HFFc6 (cell line): ENCODE measurements around the gene PSENEN. TPM values are rescaled to one million over a fixed set of nuclear protein-coding genes. Genes with fewer than 3 reads are reported as not detected.
A peak's percentile ranks its signal among the peaks of the same experiment; 100 is the strongest.

Experiments used
- DNase-seq: peaks from one replicate; pipeline ENCODE4 v3.0.0-alpha.2; 2018
- H3K27ac Mint-ChIP-seq: 2 replicates; pipeline ENCODE4 v1.8.0; 2020; ENCODE audit warnings: mild to moderate bottlenecking, mixed read lengths
- H3K27me3 Mint-ChIP-seq: 2 replicates; pipeline ENCODE4 v1.8.0; 2021; ENCODE audit warnings: mild to moderate bottlenecking, moderate library complexity, mixed read lengths; ENCODE audit not compliant: insufficient read depth
- H3K36me3 Mint-ChIP-seq: 2 replicates; pipeline ENCODE4 v1.8.0; 2021; ENCODE audit warnings: low read depth, mixed read lengths
- H3K4me1 Mint-ChIP-seq: 2 replicates; pipeline ENCODE4 v1.8.0; 2020; ENCODE audit warnings: low read depth, mixed read lengths
- H3K4me3 Mint-ChIP-seq: 2 replicates; pipeline ENCODE4 v1.8.0; 2020; ENCODE audit warnings: mild to moderate bottlenecking, moderate library complexity, mixed read lengths
- H3K9me3 Mint-ChIP-seq: 2 replicates; pipeline ENCODE4 v1.8.0; 2020; ENCODE audit warnings: mild to moderate bottlenecking, mixed read lengths
- total RNA-seq, 6 experiments: library from RNA; stranded (reverse); fragmentation: NEBNext Ultra II Directional; extraction: Animal tissue kit (Norgen Biotek cat#: 25700); gene quantifications; 2 replicates in 1 of 6; 3 replicates in 5 of 6; pipeline ENCODE4 v1.2.3, GENCODE V29; 2021
- TF ChIP-seq, protein P1 (sequence below): fragments of 200-600 bp; sonication (generic); IDR thresholded peaks from 2 replicates; pipeline ENCODE4 v1.5.0; 2021; ENCODE audit warnings: antibody characterized with exemption, mild to moderate bottlenecking

Gene PSENEN
- total RNA-seq, 6 experiments from 2014 or later: 68.2 to 86.6 (median 74.9) TPM

DNA sequence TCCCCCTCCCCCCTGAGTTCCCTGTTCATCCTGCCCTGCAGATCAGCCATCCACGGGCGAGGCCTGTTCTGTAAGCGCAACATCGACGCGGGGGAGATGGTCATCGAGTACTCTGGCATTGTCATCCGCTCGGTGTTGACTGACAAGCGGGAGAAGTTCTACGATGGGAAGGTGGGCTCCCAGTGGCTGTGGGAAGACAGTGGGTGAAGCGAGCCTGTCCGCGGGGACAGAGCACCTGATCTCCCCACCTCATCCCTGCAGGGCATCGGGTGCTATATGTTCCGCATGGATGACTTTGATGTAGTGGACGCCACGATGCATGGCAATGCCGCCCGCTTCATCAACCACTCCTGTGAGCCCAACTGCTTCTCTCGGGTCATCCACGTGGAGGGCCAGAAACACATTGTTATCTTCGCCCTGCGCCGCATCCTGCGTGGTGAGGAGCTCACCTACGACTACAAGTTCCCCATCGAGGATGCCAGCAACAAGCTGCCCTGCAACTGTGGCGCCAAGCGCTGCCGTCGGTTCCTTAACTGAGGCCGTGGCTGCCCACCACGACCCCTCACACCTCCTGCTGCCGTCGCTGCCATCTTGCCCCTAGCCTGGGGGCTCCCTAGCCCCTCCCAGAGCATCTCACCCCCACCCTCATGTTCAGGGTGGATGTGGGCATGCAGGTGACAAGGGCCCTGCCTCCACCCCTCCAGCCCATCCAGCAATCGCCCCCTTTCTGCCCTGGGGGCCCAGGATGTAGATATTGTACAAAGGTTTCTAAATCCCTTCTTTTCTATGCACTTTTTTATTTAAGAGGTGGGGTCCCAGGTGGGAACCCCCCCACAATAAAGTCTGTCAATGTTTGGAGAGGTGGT is 7.2 kb upstream of the PSENEN start:
- TF ChIP-seq, protein P1, sequence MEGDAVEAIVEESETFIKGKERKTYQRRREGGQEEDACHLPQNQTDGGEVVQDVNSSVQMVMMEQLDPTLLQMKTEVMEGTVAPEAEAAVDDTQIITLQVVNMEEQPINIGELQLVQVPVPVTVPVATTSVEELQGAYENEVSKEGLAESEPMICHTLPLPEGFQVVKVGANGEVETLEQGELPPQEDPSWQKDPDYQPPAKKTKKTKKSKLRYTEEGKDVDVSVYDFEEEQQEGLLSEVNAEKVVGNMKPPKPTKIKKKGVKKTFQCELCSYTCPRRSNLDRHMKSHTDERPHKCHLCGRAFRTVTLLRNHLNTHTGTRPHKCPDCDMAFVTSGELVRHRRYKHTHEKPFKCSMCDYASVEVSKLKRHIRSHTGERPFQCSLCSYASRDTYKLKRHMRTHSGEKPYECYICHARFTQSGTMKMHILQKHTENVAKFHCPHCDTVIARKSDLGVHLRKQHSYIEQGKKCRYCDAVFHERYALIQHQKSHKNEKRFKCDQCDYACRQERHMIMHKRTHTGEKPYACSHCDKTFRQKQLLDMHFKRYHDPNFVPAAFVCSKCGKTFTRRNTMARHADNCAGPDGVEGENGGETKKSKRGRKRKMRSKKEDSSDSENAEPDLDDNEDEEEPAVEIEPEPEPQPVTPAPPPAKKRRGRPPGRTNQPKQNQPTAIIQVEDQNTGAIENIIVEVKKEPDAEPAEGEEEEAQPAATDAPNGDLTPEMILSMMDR: no peak
- Mint-ChIP-seq H3K36me3 (peaks cover 13% of the 10 kb centered on the region), H3K27ac (no peak overlapping the region), H3K4me3 (no peak overlapping the region), H3K4me1 (peaks cover 18% of the 10 kb centered on the region), H3K27me3 (peaks cover 15% of the 10 kb centered on the region), H3K9me3 (no peaks in the 10 kb centered on the region)
- DNase-seq: no peak

DNA sequence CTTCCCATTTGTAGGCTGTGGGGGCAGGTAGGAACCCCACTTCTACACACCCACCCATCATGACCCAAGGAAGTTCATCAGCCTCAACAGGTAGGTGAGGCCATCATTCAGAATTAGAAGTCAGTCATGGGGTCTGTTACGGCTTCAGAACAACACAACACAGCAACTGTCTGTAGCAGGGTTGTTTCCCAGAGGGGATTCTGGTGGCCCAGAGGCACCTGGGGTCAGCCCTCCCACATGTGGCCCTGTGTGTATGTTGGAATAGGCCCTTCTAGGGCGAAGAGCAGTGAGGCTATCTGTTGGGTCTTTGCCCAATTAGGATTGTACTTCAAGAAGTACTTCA is 6.6 kb upstream of the PSENEN start:
- H3K36me3 Mint-ChIP-seq: peaks cover 13% of the 10 kb centered on the region

DNA sequence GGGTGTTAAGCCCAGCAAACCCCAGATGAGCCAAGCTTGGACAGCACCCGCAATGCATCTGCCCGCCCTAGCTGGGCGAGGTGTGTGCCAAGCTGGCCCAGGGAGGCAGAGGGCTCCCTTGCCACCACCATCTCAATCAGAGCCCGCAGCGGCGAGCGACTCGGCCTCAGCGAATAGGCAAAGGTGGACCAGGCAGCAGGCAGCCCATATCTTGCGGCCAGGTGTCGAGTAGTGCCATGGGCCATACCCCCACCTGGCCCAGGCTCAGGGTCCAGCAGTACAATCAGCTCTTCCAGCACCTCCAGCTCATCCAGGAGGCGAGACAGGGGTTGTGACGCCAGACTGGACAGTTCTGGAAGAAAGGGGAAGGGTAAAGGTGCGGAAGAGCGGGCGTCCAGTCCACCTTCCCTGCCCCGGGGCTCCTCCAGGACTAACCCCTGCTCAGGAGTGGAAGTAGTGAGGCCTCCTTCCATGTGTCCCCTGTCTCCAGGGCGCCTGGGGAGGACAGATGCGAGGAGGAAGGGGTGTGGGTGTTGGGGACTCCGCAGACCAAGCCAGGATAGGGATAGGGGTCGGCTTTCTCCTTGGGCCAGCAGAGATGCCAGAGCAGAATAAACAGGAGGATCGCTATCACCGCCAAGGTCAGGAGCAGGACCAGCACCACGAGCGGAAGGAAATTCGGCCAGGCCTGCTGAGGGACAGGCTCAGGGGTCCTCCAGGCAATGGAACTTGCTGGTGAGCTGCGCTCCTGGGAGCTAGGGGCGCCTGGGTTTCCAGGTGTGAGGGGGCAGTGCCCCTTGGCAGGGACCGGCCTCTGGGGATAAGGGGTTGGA is 6.0 kb upstream of the PSENEN start:
- H3K4me3 Mint-ChIP-seq: peak overlapping the region; percentile 64
- H3K36me3 Mint-ChIP-seq: peaks cover 13% of the 10 kb centered on the region
- peaks cover 11% of the 10 kb centered on the region for H3K27me3 Mint-ChIP-seq
- H3K4me1 Mint-ChIP-seq: peaks cover 23% of the 10 kb centered on the region
- H3K27ac Mint-ChIP-seq: peak overlapping the region; percentile 54
- DNase-seq: no peak
- TF ChIP-seq, protein P1: no peak
- H3K9me3 Mint-ChIP-seq: no peaks in the 10 kb centered on the region

More for the DNA sequence above, 6.6 kb upstream of the PSENEN start:
- H3K4me3 Mint-ChIP-seq: no peak overlapping the region
- H3K27ac Mint-ChIP-seq: no peak overlapping the region
- TF ChIP-seq, protein P1: no peak
- peaks cover 15% of the 10 kb centered on the region for H3K27me3 Mint-ChIP-seq
- H3K4me1 Mint-ChIP-seq: peaks cover 18% of the 10 kb centered on the region
- no peak for DNase-seq
- H3K9me3 Mint-ChIP-seq: no peaks in the 10 kb centered on the region

DNA sequence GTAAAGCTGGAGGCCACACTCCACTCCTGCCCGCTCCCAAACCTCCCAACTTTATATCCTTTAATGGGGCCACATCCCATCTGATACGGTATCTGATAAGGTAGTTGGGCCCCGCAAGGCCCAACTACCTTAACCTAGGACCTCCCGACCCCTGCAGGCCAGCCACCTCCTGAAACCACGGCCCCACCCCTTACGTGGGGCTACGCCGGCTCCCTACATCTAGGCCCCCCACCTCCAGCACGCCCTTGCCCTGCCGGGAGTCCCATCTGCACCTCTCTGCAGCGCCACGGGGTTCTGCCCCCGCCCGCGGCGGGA is 5.4 kb upstream of the PSENEN start:
- Mint-ChIP-seq H3K4me1 (peaks cover 26% of the 10 kb centered on the region), H3K27me3 (peaks cover 11% of the 10 kb centered on the region), H3K9me3 (no peaks in the 10 kb centered on the region), H3K4me3 (peak overlapping the region; percentile 87), H3K36me3 (peaks cover 13% of the 10 kb centered on the region), H3K27ac (no peak overlapping the region; the same call in 1 of the 2 replicates)
- TF ChIP-seq, protein P1: no peak
- no peak for DNase-seq

DNA sequence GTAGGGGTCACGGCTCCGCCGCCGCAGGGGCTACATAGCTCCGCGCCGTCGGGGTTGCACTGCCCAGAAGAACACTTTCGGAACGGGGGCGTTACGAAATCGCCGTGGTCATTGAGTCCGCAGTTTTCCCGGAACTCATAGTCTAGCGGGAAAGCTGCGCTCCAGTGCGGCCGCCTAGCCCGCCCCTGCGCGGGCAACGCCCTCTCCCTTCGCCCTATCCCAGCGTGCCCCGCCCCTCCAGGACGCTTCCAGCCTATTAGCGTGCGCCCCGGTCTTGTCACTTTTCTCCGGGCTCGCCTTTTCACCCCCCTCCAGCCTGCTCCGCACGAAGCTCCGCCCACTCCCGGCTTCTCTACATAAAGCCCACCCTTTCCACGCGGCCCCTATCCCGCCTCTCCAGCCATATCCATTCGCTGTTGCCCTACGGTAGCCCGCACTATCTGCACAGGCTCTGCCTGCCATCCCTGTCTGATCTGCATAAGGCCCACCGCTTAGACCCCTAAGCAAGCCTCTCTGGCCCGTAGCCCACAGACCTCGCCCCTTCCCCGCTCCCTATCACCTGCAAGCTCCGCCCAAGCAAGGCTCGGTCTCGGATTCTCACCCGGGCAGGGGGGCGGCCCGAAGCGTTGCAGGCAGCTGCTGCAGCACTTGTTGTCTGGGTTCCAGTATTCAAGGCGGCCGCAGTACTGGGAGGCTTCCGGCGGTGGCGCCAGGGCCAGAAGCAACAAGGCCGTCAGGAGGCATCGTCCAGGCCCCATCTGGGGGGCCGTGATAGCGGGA is 4.8 kb upstream of the PSENEN start:
- peaks cover 12% of the 10 kb centered on the region for H3K36me3 Mint-ChIP-seq
- peak overlapping the region; percentile 87 for H3K4me3 Mint-ChIP-seq
- H3K27ac Mint-ChIP-seq: peak overlapping the region; percentile 38
- TF ChIP-seq, protein P1: peak; percentile 42; the same call in 1 of the 2 replicates
- peaks cover 26% of the 10 kb centered on the region for H3K4me1 Mint-ChIP-seq
- peak; percentile 94 for DNase-seq
- peaks cover 9% of the 10 kb centered on the region for H3K27me3 Mint-ChIP-seq
- no peaks in the 10 kb centered on the region for H3K9me3 Mint-ChIP-seq
